ENCODE data around the gene C1GALT1C1L. TPM values are rescaled to one million over a fixed set of nuclear protein-coding genes. Genes with fewer than 3 reads are reported as not detected.

The C1GALT1C1L gene
- total and polyA plus RNA-seq, 2 of the 4 experiments (the other 2 are of a cell fraction) = 0.36 to 0.63 TPM

DNA sequence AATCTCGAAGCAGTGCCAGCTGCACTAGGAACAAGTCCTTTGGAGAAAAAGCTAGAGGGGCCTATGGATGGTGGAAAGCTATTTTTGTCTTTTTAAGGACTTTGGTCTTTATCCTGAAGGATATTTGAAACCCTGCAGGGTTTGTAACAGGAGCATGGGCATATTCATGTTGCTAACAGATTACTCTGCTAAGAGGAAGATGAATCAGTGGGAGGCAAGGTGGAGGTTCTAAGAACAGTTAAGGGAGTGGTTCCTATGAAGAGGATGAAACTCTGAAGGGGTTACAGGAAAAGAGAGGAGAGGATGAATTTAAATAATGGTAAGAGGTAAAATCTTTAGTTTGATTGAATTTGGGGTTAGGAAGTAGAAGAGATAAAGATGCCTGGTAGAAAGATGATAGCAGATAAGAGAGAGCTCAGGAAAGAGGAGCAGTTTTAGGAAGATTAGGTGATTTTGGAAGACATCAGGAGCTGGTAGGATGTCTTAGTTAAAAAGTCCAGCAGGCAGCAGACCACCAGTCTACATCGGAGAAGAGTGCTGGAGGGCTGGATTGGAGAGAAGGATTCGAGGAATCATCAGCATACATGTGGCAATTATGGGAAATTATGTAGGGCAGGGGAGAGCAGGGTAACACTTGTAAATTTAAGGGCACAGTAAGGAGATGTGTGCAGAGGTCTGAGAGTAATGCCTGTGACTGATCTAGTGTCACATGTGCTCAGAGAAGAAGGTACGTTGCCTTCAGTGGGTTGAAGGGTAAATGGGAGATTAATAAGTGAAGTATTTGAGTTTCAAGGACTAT is 39.3 kb upstream of the C1GALT1C1L start:
- Histone ChIP-seq H3K36me3 (ENCODE audit: control insufficient read depth, insufficient read depth, low read length) (peaks cover 2% of the 10 kb centered on the region; the same call in 1 of the 2 replicates), H3K4me1 (ENCODE audit: control insufficient read depth, insufficient read depth, low read length) (no peaks in the 10 kb centered on the region), H3K9me1 (ENCODE audit: insufficient read depth, low read length) (no peaks in the 10 kb centered on the region), H2AK5ac (ENCODE audit: low read depth, low read length) (no peak overlapping the region), H2BK20ac (ENCODE audit: low read depth, low read length) (no peak overlapping the region), H2BK5ac (ENCODE audit: low read depth, low read length, poor library complexity, severe bottlenecking) (no peak overlapping the region), H3K79me1 (ENCODE audit: low read depth in 1 of 2, low read length in 2 of 2) (no peaks in the 10 kb centered on the region), H4K91ac (ENCODE audit: insufficient read depth, low read depth, low read length) (no peak overlapping the region), H2AK9ac (replicated peaks; ENCODE audit: low read depth, low read length, poor library complexity) (no peak overlapping the region), H3K9me3 (ENCODE audit: control insufficient read depth, insufficient read depth, low read length) (no peaks in the 10 kb centered on the region), H2BK15ac (ENCODE audit: low read depth, low read length) (no peak overlapping the region), H3K23ac (ENCODE audit: low read depth, low read length) (no peak overlapping the region), H3K4ac (ENCODE audit: low read depth, low read length) (no peak overlapping the region), H3K9ac (ENCODE audit: low read depth, low read length) (no peak overlapping the region), H3K4me3 (ENCODE audit: insufficient read depth, low read depth, low read length) (no peak overlapping the region), H2AFZ (replicated peaks; ENCODE audit: low read length, poor library complexity) (no peak overlapping the region), H4K8ac (ENCODE audit: low read depth in 2 of 2, low read length in 2 of 2) (no peak overlapping the region), H4K5ac (ENCODE audit: low read depth, low read length) (no peak overlapping the region), H3K27me3 (ENCODE audit: control insufficient read depth, insufficient read depth, low read length) (no peaks in the 10 kb centered on the region), H2BK120ac (ENCODE audit: low read depth, low read length) (no peak overlapping the region), H4K20me1 (ENCODE audit: insufficient read depth, low read length) (no peaks in the 10 kb centered on the region), H3K27ac (ENCODE audit: insufficient read depth, low read length) (no peak overlapping the region), H3K14ac (replicated peaks; ENCODE audit: low read depth, low read length) (no peak overlapping the region), H3K4me2 (ENCODE audit: low read depth, low read length) (no peak overlapping the region), H3K56ac (ENCODE audit: extremely low read depth, insufficient read depth, low read length) (no peak overlapping the region), H3K18ac (ENCODE audit: low read depth, low read length) (no peak overlapping the region)
- TF ChIP-seq CHD1 (IDR thresholded peaks at IDR 0.05; ENCODE audit: low read depth, low read length) (no peak), BHLHE40 (IDR thresholded peaks at IDR 0.05; ENCODE audit: low read depth, low read length) (no peak), MAFK (IDR thresholded peaks at IDR 0.05; ENCODE audit: low read depth, low read length) (no peak), NFE2L2 (IDR thresholded peaks at IDR 0.05; ENCODE audit: low read depth, low read length) (no peak), MXI1 (IDR thresholded peaks at IDR 0.05; ENCODE audit: borderline replicate concordance, low read depth, low read length) (no peak), MAZ (IDR thresholded peaks at IDR 0.05; ENCODE audit: borderline replicate concordance, low read depth, low read length) (no peak), CEBPB (IDR thresholded peaks at IDR 0.05; ENCODE audit: low read depth, low read length) (no peak), POLR2A (IDR thresholded peaks at IDR 0.05; ENCODE audit: low read depth, low read length) (no peak), FOS (IDR thresholded peaks at IDR 0.05; ENCODE audit: low read depth, low read length) (no peak), RCOR1 (IDR thresholded peaks at IDR 0.05; ENCODE audit: insufficient replicate concordance, low read length) (no peak), RFX5 (IDR thresholded peaks at IDR 0.05; ENCODE audit: low read depth, low read length) (no peak), RAD21 (IDR thresholded peaks at IDR 0.05; ENCODE audit: low read length) (no peak), SMC3 (IDR thresholded peaks at IDR 0.05; ENCODE audit: low read depth, low read length) (no peak)
- TF ChIP-seq, protein P1, sequence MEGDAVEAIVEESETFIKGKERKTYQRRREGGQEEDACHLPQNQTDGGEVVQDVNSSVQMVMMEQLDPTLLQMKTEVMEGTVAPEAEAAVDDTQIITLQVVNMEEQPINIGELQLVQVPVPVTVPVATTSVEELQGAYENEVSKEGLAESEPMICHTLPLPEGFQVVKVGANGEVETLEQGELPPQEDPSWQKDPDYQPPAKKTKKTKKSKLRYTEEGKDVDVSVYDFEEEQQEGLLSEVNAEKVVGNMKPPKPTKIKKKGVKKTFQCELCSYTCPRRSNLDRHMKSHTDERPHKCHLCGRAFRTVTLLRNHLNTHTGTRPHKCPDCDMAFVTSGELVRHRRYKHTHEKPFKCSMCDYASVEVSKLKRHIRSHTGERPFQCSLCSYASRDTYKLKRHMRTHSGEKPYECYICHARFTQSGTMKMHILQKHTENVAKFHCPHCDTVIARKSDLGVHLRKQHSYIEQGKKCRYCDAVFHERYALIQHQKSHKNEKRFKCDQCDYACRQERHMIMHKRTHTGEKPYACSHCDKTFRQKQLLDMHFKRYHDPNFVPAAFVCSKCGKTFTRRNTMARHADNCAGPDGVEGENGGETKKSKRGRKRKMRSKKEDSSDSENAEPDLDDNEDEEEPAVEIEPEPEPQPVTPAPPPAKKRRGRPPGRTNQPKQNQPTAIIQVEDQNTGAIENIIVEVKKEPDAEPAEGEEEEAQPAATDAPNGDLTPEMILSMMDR (conservative IDR thresholded peaks at IDR 0.05; ENCODE audit: low read depth, low read length) = no peak
- TF ChIP-seq, protein P2, sequence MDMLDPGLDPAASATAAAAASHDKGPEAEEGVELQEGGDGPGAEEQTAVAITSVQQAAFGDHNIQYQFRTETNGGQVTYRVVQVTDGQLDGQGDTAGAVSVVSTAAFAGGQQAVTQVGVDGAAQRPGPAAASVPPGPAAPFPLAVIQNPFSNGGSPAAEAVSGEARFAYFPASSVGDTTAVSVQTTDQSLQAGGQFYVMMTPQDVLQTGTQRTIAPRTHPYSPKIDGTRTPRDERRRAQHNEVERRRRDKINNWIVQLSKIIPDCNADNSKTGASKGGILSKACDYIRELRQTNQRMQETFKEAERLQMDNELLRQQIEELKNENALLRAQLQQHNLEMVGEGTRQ (IDR thresholded peaks at IDR 0.05; ENCODE audit: low read depth, low read length) = no peak
- TF ChIP-seq, protein P3, sequence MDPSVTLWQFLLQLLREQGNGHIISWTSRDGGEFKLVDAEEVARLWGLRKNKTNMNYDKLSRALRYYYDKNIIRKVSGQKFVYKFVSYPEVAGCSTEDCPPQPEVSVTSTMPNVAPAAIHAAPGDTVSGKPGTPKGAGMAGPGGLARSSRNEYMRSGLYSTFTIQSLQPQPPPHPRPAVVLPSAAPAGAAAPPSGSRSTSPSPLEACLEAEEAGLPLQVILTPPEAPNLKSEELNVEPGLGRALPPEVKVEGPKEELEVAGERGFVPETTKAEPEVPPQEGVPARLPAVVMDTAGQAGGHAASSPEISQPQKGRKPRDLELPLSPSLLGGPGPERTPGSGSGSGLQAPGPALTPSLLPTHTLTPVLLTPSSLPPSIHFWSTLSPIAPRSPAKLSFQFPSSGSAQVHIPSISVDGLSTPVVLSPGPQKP (IDR thresholded peaks at IDR 0.05; ENCODE audit: borderline replicate concordance, low read depth, low read length) = no peak
- dilution Hi-C loops (cut with HindIII; ENCODE audit: low sequenced_read_pairs, unreplicated experiment) = no loop called here
- intact Hi-C loops (cut with micrococcal nuclease) = no loop called here
- ChIA-PET POLR2A (ENCODE audit: unreplicated experiment) (no interaction called here), CTCF (no interaction called here)
- DNase-seq = no peak
- no peak for ATAC-seq (ENCODE audit: low read depth)
- BruUV-seq (replicated peaks) = no TSS peak
- in situ Hi-C loops (cut with MboI; ENCODE audit: low sequenced_read_pairs) = no loop called here
- WGBS, 2 experiments (ENCODE audit: extremely low coverage in 2 of 2, insufficient read length in 1 of 2) = 95% methylated on average over 3 of the region's 4 CpGs; no CpG with 5 or more reads in 1 of the 2 experiments

All from IMR-90 (cell line).